Loucy (cell line): ENCODE measurements around the gene ZBED4.

Experiments used
- EZH2phosphoT487 ChIP-seq: fragments of 200-600 bp; IDR thresholded peaks from 2 replicates; pipeline ENCODE4 v1.6.1; 2018; ENCODE audit warnings: antibody characterized with exemption, mild to moderate bottlenecking, moderate library complexity, borderline replicate concordance
- TF ChIP-seq, protein P1 (sequence below): fragments of 200-600 bp; sonication (generic); conservative IDR thresholded peaks from 2 replicates; pipeline ENCODE4 v1.5.1; 2014; ENCODE audit warnings: mild to moderate bottlenecking, antibody characterized with exemption, low read length

DNA sequence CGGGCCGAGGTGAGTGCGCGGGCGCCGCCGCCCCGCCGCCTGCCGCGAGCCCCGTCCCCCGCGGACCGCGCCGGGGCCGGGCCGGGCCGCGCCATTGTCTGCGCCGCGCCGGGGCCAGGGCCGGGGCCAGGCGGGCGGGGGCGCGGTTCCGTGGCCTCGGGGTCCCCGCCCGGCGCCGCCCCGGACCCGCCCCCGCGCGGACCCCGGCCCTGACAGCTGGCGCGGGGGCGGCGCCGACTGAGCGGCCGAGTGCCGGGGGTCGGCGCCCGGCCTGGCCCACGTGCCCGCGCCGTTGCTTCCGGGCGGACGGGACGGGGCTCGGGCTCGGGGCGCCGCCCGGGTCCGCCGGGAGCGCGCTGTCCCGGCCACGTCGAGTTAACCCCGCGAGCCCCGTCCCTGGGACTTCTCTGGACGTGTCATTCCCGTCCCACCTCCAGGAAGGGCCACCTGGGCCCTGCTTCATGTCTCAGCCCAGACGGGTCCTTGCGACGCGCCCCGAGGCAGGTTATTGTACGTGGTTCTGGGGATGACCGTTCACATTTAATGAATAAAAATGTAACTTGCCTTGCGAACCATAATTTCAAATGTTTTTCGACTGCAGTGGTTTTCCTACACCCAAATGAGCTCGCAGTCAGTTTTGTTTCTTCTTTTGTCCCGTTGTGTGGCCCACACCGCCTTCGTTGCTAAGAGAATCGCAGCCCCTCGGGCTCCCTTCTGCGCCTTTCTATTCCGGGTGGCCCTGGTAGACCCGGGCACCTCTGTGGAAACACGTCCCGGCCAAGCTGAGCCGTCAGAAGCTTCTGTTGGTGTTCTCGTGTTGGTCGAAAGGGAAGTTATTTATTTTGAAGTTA is 562 bp downstream of the ZBED4 start:
- TF ChIP-seq, protein P1, sequence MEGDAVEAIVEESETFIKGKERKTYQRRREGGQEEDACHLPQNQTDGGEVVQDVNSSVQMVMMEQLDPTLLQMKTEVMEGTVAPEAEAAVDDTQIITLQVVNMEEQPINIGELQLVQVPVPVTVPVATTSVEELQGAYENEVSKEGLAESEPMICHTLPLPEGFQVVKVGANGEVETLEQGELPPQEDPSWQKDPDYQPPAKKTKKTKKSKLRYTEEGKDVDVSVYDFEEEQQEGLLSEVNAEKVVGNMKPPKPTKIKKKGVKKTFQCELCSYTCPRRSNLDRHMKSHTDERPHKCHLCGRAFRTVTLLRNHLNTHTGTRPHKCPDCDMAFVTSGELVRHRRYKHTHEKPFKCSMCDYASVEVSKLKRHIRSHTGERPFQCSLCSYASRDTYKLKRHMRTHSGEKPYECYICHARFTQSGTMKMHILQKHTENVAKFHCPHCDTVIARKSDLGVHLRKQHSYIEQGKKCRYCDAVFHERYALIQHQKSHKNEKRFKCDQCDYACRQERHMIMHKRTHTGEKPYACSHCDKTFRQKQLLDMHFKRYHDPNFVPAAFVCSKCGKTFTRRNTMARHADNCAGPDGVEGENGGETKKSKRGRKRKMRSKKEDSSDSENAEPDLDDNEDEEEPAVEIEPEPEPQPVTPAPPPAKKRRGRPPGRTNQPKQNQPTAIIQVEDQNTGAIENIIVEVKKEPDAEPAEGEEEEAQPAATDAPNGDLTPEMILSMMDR = no peak
- no peak for TF ChIP-seq EZH2phosphoT487
